ACC112 (cell line): ENCODE data around the gene OR4D9.

Experiments
- H2AFZ ChIP-seq: fragments of 200-600 bp; sonication (generic); one replicate; pipeline ENCODE4 v1.6.0; 2017; ENCODE audit warnings: antibody characterized with exemption, low read length; ENCODE audit not compliant: unreplicated experiment
- H3K27ac ChIP-seq: fragments of 200-600 bp; sonication (generic); 2 replicates; pipeline ENCODE4 v1.5.1; 2014; ENCODE audit warnings: low read depth, mild to moderate bottlenecking, antibody characterized with exemption, low read length, moderate library complexity
- H3K27me3 ChIP-seq: fragments of 200-600 bp; sonication (generic); 2 replicates; pipeline ENCODE4 v1.6.1; 2014; ENCODE audit warnings: mild to moderate bottlenecking, antibody characterized with exemption, low read length, moderate library complexity, mixed read lengths; ENCODE audit not compliant: insufficient read depth
- H3K36me3 ChIP-seq: fragments of 200-600 bp; sonication (generic); 2 replicates; pipeline ENCODE4 v1.6.1; 2016; ENCODE audit warnings: mild to moderate bottlenecking, antibody characterized with exemption, low read length, moderate library complexity, mixed read lengths; ENCODE audit not compliant: insufficient read depth
- H3K4me1 ChIP-seq: fragments of 200-600 bp; sonication (generic); one replicate; pipeline ENCODE4 v1.6.1; 2016; ENCODE audit warnings: low read length, mixed read lengths; ENCODE audit not compliant: insufficient read depth, unreplicated experiment, control insufficient read depth
- H3K4me3 ChIP-seq: fragments of 200-600 bp; sonication (generic); 2 replicates; pipeline ENCODE4 v1.5.1; 2014; ENCODE audit warnings: mild to moderate bottlenecking, low read depth, low read length
- H3K79me2 ChIP-seq: fragments of 200-600 bp; sonication (generic); one replicate; pipeline ENCODE4 v1.6.0; 2016; ENCODE audit warnings: low read length; ENCODE audit not compliant: control insufficient read depth, unreplicated experiment, insufficient read depth

The OR4D9 gene

DNA sequence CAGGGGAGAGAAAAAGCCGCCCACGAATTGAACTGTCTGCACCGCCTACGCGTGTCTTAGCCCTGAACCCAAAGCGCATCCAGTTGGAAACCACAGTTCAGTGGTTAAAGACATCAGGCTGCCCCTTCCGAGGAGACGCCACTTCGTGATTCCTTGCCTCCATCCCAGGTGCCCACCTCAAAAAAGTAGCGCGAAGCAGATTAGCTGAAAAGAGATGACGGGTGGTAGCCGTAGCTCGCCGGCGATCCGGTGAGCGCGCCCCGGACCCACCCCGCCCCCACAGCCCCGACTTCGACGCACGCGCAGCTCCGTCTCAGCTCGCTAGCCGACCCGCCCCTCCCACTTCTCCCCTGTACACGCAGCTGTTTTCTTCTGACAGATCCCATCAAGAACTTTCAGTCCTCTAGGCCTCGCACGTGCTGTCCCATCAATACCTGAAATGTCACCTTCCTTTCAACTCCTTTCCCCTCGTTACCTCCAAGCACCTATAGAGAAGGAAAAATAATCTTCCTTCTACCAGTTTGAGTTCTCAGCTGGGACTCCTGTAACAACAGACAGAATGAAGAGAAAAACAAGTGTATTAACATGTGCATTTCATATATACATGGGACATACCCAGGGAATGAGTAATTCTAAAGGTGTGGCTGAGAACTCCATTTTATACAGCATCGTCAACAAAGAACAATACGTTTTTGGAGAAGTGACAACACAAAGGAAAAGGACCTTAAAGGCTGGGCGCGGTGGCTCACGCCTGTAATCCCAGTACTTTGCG lies 49.5 kb downstream of the OR4D9 start:
- Histone ChIP-seq H3K79me2 (no peaks in the 10 kb centered on the region), H3K27ac (peak overlapping the region; percentile 69), H2AFZ (peak overlapping the region; percentile 78), H3K27me3 (no peaks in the 10 kb centered on the region), H3K4me1 (no peaks in the 10 kb centered on the region), H3K36me3 (no peaks in the 10 kb centered on the region), H3K4me3 (peak overlapping the region; percentile 81)

DNA sequence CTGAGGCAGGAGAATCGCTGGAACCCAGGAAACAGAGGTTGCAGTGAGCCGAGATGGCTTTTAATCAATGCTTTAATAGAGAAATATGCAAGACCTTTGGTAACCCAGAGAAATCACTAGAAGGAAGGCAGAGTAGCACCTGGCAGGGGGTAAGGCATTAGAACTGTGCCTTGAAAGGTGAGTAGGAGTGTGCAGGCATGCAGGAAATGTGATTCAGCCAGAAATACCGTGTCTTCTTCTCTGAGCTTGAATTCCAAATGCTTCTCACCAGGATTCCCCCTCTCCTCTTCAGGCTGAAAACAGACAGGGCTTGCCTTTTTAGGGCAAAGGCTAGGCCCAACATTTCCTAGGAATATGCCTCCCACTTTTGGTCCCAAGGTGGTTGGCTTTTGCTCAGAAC lies 51.0 kb downstream of the OR4D9 start:
- no peak overlapping the region for H2AFZ ChIP-seq
- H3K4me1 ChIP-seq: no peaks in the 10 kb centered on the region
- H3K36me3 ChIP-seq: no peaks in the 10 kb centered on the region
- no peaks in the 10 kb centered on the region for H3K27me3 ChIP-seq
- H3K79me2 ChIP-seq: no peaks in the 10 kb centered on the region
- H3K4me3 ChIP-seq: no peak overlapping the region
- no peak overlapping the region for H3K27ac ChIP-seq
